ENCODE measurements around the gene GPR137B.

- no peak for TF ChIP-seq SP1 (IDR thresholded peaks at IDR 0.05)
- TF ChIP-seq, protein P1, sequence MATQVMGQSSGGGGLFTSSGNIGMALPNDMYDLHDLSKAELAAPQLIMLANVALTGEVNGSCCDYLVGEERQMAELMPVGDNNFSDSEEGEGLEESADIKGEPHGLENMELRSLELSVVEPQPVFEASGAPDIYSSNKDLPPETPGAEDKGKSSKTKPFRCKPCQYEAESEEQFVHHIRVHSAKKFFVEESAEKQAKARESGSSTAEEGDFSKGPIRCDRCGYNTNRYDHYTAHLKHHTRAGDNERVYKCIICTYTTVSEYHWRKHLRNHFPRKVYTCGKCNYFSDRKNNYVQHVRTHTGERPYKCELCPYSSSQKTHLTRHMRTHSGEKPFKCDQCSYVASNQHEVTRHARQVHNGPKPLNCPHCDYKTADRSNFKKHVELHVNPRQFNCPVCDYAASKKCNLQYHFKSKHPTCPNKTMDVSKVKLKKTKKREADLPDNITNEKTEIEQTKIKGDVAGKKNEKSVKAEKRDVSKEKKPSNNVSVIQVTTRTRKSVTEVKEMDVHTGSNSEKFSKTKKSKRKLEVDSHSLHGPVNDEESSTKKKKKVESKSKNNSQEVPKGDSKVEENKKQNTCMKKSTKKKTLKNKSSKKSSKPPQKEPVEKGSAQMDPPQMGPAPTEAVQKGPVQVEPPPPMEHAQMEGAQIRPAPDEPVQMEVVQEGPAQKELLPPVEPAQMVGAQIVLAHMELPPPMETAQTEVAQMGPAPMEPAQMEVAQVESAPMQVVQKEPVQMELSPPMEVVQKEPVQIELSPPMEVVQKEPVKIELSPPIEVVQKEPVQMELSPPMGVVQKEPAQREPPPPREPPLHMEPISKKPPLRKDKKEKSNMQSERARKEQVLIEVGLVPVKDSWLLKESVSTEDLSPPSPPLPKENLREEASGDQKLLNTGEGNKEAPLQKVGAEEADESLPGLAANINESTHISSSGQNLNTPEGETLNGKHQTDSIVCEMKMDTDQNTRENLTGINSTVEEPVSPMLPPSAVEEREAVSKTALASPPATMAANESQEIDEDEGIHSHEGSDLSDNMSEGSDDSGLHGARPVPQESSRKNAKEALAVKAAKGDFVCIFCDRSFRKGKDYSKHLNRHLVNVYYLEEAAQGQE (IDR thresholded peaks at IDR 0.05) = no peak
- no peak for TF ChIP-seq CTCF (IDR thresholded peaks at IDR 0.05; ENCODE audit: low read depth, low read length, missing input control)
- TF ChIP-seq ATF3 (IDR thresholded peaks at IDR 0.05) = no peak
- TF ChIP-seq RXRA (IDR thresholded peaks at IDR 0.05) = no peak
- no peak for TF ChIP-seq FOXA2 (IDR thresholded peaks at IDR 0.05)
- no peak for TF ChIP-seq GABPA (IDR thresholded peaks at IDR 0.05 in 1 of 2, conservative IDR thresholded peaks at IDR 0.05 in 1 of 2)
- TF ChIP-seq YY1 (IDR thresholded peaks at IDR 0.05) = no peak
- TF ChIP-seq JUND (IDR thresholded peaks at IDR 0.05) = no peak
- TF ChIP-seq, protein P2, sequence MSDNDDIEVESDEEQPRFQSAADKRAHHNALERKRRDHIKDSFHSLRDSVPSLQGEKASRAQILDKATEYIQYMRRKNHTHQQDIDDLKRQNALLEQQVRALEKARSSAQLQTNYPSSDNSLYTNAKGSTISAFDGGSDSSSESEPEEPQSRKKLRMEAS (IDR thresholded peaks at IDR 0.05) = no peak
- no peak for TF ChIP-seq TAF1 (conservative IDR thresholded peaks at IDR 0.05)
- no peak for TF ChIP-seq FOXA1 (IDR thresholded peaks at IDR 0.05)
- TF ChIP-seq RAD21 (IDR thresholded peaks at IDR 0.05) = no peak
Measured at GRCh38 chr1:236239092-236239585, 96.8 kb downstream of the GPR137B start.
